CD4-positive, alpha-beta memory T cell (primary cell): ENCODE results near the gene HK2. TPM values are rescaled to one million over a fixed set of nuclear protein-coding genes. Genes with fewer than 3 reads are reported as not detected.

Experiments used
- CTCF ChIA-PET: fragments of 350-600 bp; sonication (Branson Sonifier 250); formaldehyde crosslinking; loops from one replicate; lab custom pipeline; 2021; ENCODE audit warnings: inconsistent platforms; ENCODE audit not compliant: partially characterized antibody; lab: Charles Lee
- POLR2A ChIA-PET: fragments of 350-600 bp; sonication (Branson Sonifier 250); formaldehyde crosslinking; loops from one replicate; lab custom pipeline; 2021; ENCODE audit not compliant: partially characterized antibody; lab: Charles Lee
- DNase-seq, 5 donors: peaks; one replicate each; pipeline versions ENCODE4 v3.0.0 to v3.0.0-alpha.2; 2020 to 2022; ENCODE audit warnings: mixed read lengths in 1 of 5
- H3K27ac ChIP-seq: one replicate; pipeline ENCODE4 v1.7.0; 2013; ENCODE audit warnings: low read depth, low read length
- H3K27me3 ChIP-seq: 2 replicates; pipeline ENCODE4 v1.7.0; 2013; ENCODE audit warnings: mild to moderate bottlenecking, low read length, moderate library complexity; ENCODE audit not compliant: insufficient read depth
- H3K36me3 ChIP-seq: 2 replicates; pipeline ENCODE4 v1.7.0; 2013; ENCODE audit warnings: mild to moderate bottlenecking, low read length, moderate library complexity; ENCODE audit not compliant: insufficient read depth
- H3K4me1 ChIP-seq: 2 replicates; pipeline ENCODE4 v1.7.0; 2013; ENCODE audit warnings: mild to moderate bottlenecking, low read length, moderate library complexity; ENCODE audit not compliant: insufficient read depth
- H3K4me3 ChIP-seq, 2 donors: one replicate each; pipeline ENCODE4 v1.7.0; 2013; ENCODE audit warnings: low read length in 2 of 2, mild to moderate bottlenecking in 1 of 2
- H3K9me3 ChIP-seq, 2 donors: one replicate each; pipeline ENCODE4 v1.7.0; 2013; ENCODE audit warnings: low read length in 2 of 2, control low read depth in 1 of 2; ENCODE audit not compliant: control insufficient read depth in 1 of 2
- H3K27ac Mint-ChIP-seq, 7 donors: one replicate each; pipeline ENCODE4 v1.8.0; 2020 to 2021; ENCODE audit warnings: mixed read lengths in 7 of 7, mild to moderate bottlenecking in 6 of 7, inconsistent platforms in 3 of 7, moderate library complexity in 3 of 7
- H3K27me3 Mint-ChIP-seq, 2 donors: one replicate each; pipeline ENCODE4 v1.8.0; 2020 to 2021; ENCODE audit warnings: mixed read lengths in 2 of 2
- H3K36me3 Mint-ChIP-seq, 2 donors: one replicate each; pipeline ENCODE4 v1.8.0; 2020 to 2021; ENCODE audit warnings: mixed read lengths in 2 of 2, inconsistent platforms in 1 of 2, mild to moderate bottlenecking in 1 of 2
- H3K4me1 Mint-ChIP-seq, 4 donors: one replicate each; pipeline ENCODE4 v1.8.0; 2020 to 2021; ENCODE audit warnings: mixed read lengths in 4 of 4, mild to moderate bottlenecking in 1 of 4
- H3K4me3 Mint-ChIP-seq, 8 donors: one replicate each; pipeline ENCODE4 v1.8.0; 2020 to 2021; ENCODE audit warnings: mixed read lengths in 8 of 8, mild to moderate bottlenecking in 7 of 8, moderate library complexity in 6 of 8, inconsistent platforms in 3 of 8
- H3K9me3 Mint-ChIP-seq, 8 donors: one replicate each; pipeline ENCODE4 v1.8.0; 2020 to 2021; ENCODE audit warnings: mixed read lengths in 8 of 8, mild to moderate bottlenecking in 5 of 8, inconsistent platforms in 3 of 8, moderate library complexity in 1 of 8
- intact Hi-C: fragments of 100-400 bp; cut with micrococcal nuclease; formaldehyde crosslinking; loops from one replicate; pipeline ENCODE4 v1.15.1; 2023
- polyA plus RNA-seq, 2 donors: library from polyadenylated mRNA; unstranded; fragments of 300-500 nt; fragmentation: Illumina TruSeq; gene quantifications; one replicate each; pipeline ENCODE4 v1.2.3, GENCODE V29; 2021
- total RNA-seq, 2 experiments: library from RNA; stranded (reverse); gene quantifications; one replicate each; pipeline ENCODE4 v1.2.3, GENCODE V29; 2021

Gene HK2
- total and polyA plus RNA-seq, 4 experiments from 2014 or later, result 1.7 to 9.4 (median 6.1) TPM

GRCh38 chr2:74884866-74885265 is 50.9 kb downstream of the HK2 start:
- peaks cover 12% of the 10 kb centered on the region for H3K36me3 ChIP-seq
- CTCF ChIA-PET, result interaction anchor here (1.2 to 2.1 kb wide), 3 partner anchors 8 to 170 kb away, joined by 3 to 6 read pairs (median 6); no protein-coding TSS in a partner anchor

GRCh38 chr2:74886251-74886650 is 52.3 kb downstream of the HK2 start:
- H3K27ac ChIP-seq, result no peak overlapping the region
- Mint-ChIP-seq H3K4me1 (no peaks in the 10 kb centered on the region), H3K9me3 (no peaks in the 10 kb centered on the region), H3K27ac (peak overlapping the region in 1 of 7 donors; percentile 60), H3K4me3 (no peak overlapping the region), H3K36me3 (peaks cover 56 to 77% of the 10 kb centered on the region in 2 donors), H3K27me3 (no peaks in the 10 kb centered on the region)
- peaks cover 16% of the 10 kb centered on the region for H3K36me3 ChIP-seq
- H3K4me3 ChIP-seq, result no peak overlapping the region
- no peaks in the 10 kb centered on the region for H3K4me1 ChIP-seq
- intact Hi-C loops, result no loop called here
- no peaks in the 10 kb centered on the region for H3K9me3 ChIP-seq
- CTCF ChIA-PET, result interaction anchor here (0.6 to 2.1 kb wide), 4 partner anchors 9 to 172 kb away, joined by 3 to 6 read pairs (median 4); no protein-coding TSS in a partner anchor
- POLR2A ChIA-PET, result no interaction called here
- no peaks in the 10 kb centered on the region for H3K27me3 ChIP-seq
- DNase-seq, result no peak

More at GRCh38 chr2:74884866-74885265, 50.9 kb downstream of the HK2 start:
- H3K27ac ChIP-seq, result no peak overlapping the region
- H3K27me3 Mint-ChIP-seq, result no peaks in the 10 kb centered on the region
- H3K4me1 ChIP-seq, result no peaks in the 10 kb centered on the region
- H3K4me3 Mint-ChIP-seq, result no peak overlapping the region
- no peaks in the 10 kb centered on the region for H3K9me3 Mint-ChIP-seq
- H3K4me3 ChIP-seq, result no peak overlapping the region
- H3K27me3 ChIP-seq, result no peaks in the 10 kb centered on the region
- POLR2A ChIA-PET, result no interaction called here
- H3K4me1 Mint-ChIP-seq, result no peaks in the 10 kb centered on the region
- H3K27ac Mint-ChIP-seq, result no peak overlapping the region
- intact Hi-C loops, result no loop called here
- no peaks in the 10 kb centered on the region for H3K9me3 ChIP-seq
- no peak for DNase-seq
- peaks cover 50 to 76% of the 10 kb centered on the region in 2 donors for H3K36me3 Mint-ChIP-seq

- CTCF ChIA-PET, result interaction anchor here (0.6 to 0.9 kb wide), 2 partner anchors 9 to 173 kb away, joined by 3 read pairs; no protein-coding TSS in a partner anchor
- Mint-ChIP-seq H3K4me3 (no peak overlapping the region), H3K36me3 (peaks cover 61 to 75% of the 10 kb centered on the region in 2 donors), H3K27ac (no peak overlapping the region), H3K9me3 (no peaks in the 10 kb centered on the region), H3K27me3 (no peaks in the 10 kb centered on the region), H3K4me1 (no peaks in the 10 kb centered on the region)
- DNase-seq, result no peak
- POLR2A ChIA-PET, result no interaction called here
- no peak overlapping the region for H3K4me3 ChIP-seq
- intact Hi-C loops, result no loop called here
- H3K4me1 ChIP-seq, result no peaks in the 10 kb centered on the region
- no peak overlapping the region for H3K27ac ChIP-seq
- H3K9me3 ChIP-seq, result no peaks in the 10 kb centered on the region
- peaks cover 16% of the 10 kb centered on the region for H3K36me3 ChIP-seq
- no peaks in the 10 kb centered on the region for H3K27me3 ChIP-seq
Measured at GRCh38 chr2:74886811-74887210, 52.9 kb downstream of the HK2 start.

- Mint-ChIP-seq H3K4me3 (no peak overlapping the region), H3K9me3 (no peaks in the 10 kb centered on the region), H3K36me3 (peaks cover 58 to 70% of the 10 kb centered on the region in 2 donors), H3K4me1 (no peaks in the 10 kb centered on the region), H3K27ac (peak overlapping the region in 1 of 7 donors; percentile 7), H3K27me3 (no peaks in the 10 kb centered on the region)
- Histone ChIP-seq H3K9me3 (no peaks in the 10 kb centered on the region), H3K27ac (no peak overlapping the region), H3K36me3 (peaks cover 16% of the 10 kb centered on the region), H3K4me3 (no peak overlapping the region), H3K4me1 (no peaks in the 10 kb centered on the region), H3K27me3 (no peaks in the 10 kb centered on the region)
- CTCF ChIA-PET, result interaction anchor here (0.9 kb wide), 1 partner anchor 10 kb away, joined by 3 read pairs; no protein-coding TSS in a partner anchor
- no peak for DNase-seq
- intact Hi-C loops, result no loop called here
- POLR2A ChIA-PET, result no interaction called here
Measured at GRCh38 chr2:74887445-74887951, 53.6 kb downstream of the HK2 start.

GRCh38 chr2:74887960-74888700 is 54.2 kb downstream of the HK2 start:
- H3K36me3 ChIP-seq, result peaks cover 16% of the 10 kb centered on the region
- CTCF ChIA-PET, result interaction anchor here (1.4 kb wide), 1 partner anchor 13 kb away, joined by 3 read pairs; no protein-coding TSS in a partner anchor
- no peak overlapping the region for H3K4me3 Mint-ChIP-seq
- no peak overlapping the region for H3K4me3 ChIP-seq
- no peaks in the 10 kb centered on the region for H3K9me3 ChIP-seq
- intact Hi-C loops, result no loop called here
- peaks cover 58 to 64% of the 10 kb centered on the region in 2 donors for H3K36me3 Mint-ChIP-seq
- H3K9me3 Mint-ChIP-seq, result no peaks in the 10 kb centered on the region
- no peaks in the 10 kb centered on the region for H3K4me1 ChIP-seq
- POLR2A ChIA-PET, result no interaction called here
- no peak overlapping the region for H3K27ac Mint-ChIP-seq
- H3K4me1 Mint-ChIP-seq, result no peaks in the 10 kb centered on the region
- H3K27me3 ChIP-seq, result no peaks in the 10 kb centered on the region
- no peaks in the 10 kb centered on the region for H3K27me3 Mint-ChIP-seq
- H3K27ac ChIP-seq, result no peak overlapping the region
- DNase-seq, result no peak

GRCh38 chr2:74889159-74889558 is 55.2 kb downstream of the HK2 start:
- Histone ChIP-seq H3K4me1 (no peaks in the 10 kb centered on the region), H3K4me3 (no peak overlapping the region), H3K27me3 (no peaks in the 10 kb centered on the region), H3K27ac (no peak overlapping the region), H3K9me3 (no peaks in the 10 kb centered on the region), H3K36me3 (peaks cover 16% of the 10 kb centered on the region)
- no peaks in the 10 kb centered on the region for H3K9me3 Mint-ChIP-seq
- no peaks in the 10 kb centered on the region for H3K4me1 Mint-ChIP-seq
- no peak for DNase-seq
- H3K4me3 Mint-ChIP-seq, result no peak overlapping the region
- intact Hi-C loops, result no loop called here
- H3K36me3 Mint-ChIP-seq, result peaks cover 58 to 60% of the 10 kb centered on the region in 2 donors
- H3K27me3 Mint-ChIP-seq, result no peaks in the 10 kb centered on the region
- ChIA-PET CTCF (interaction anchor here (1.4 kb wide), 1 partner anchor 14 kb away, joined by 3 read pairs; no protein-coding TSS in a partner anchor), POLR2A (no interaction called here)
- peak overlapping the region in 1 of 7 donors; percentile 19 for H3K27ac Mint-ChIP-seq

- DNase-seq, result no peak
- CTCF ChIA-PET, result no interaction called here
- Histone ChIP-seq H3K4me3 (no peak overlapping the region), H3K27ac (no peak overlapping the region), H3K9me3 (no peaks in the 10 kb centered on the region), H3K36me3 (peaks cover 16% of the 10 kb centered on the region), H3K27me3 (no peaks in the 10 kb centered on the region), H3K4me1 (no peaks in the 10 kb centered on the region)
- Mint-ChIP-seq H3K27me3 (no peaks in the 10 kb centered on the region), H3K36me3 (peaks cover 53 to 62% of the 10 kb centered on the region in 2 donors), H3K4me3 (no peak overlapping the region), H3K9me3 (no peaks in the 10 kb centered on the region), H3K4me1 (no peaks in the 10 kb centered on the region), H3K27ac (no peak overlapping the region)
- POLR2A ChIA-PET, result interaction anchor here (0.6 kb wide), 1 partner anchor 68 kb away, joined by 3 read pairs; no protein-coding TSS in a partner anchor
- intact Hi-C loops, result no loop called here
Measured at GRCh38 chr2:74890711-74891110, 56.8 kb downstream of the HK2 start.
